ENCODE measurements around the gene TNP1. TPM values are rescaled to one million over a fixed set of nuclear protein-coding genes. Genes with fewer than 3 reads are reported as not detected.

The TNP1 gene
- total RNA-seq, 1 experiment from 2014 or later, result not detected

DNA sequence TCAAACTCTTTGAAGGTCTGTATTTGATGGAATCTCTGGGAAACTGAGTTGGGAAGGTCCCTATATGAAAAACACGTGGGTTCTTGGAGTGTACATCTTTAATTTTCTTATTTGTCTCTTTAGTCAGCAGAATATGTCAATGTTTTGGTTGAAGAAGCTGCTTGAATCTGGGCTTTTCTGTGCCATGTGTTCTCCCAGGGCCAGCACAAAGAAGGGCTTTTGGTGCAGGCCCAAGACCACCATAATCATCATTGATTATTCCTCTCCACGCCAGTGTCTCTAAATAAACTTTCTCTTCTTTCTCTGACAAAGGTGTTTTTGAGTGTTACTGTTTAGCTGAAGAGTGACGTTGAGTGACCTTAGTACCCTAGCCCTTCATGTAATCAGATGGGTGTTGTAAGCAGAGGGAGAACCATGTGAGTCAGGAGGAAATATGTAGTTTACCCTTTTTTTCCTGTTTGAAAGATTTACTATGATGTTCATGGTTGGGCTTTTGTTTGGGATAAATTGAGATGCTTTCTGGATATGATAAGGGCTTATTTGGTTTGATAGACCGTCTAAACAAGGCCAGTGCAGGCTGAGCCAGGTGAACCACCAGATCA is 11.6 kb upstream of the TNP1 start:
- H3K79me2 ChIP-seq (ENCODE audit: insufficient read depth, low read length), result no peaks in the 10 kb centered on the region
- no peaks in the 10 kb centered on the region for H4K20me1 ChIP-seq (ENCODE audit: control insufficient read depth, insufficient read depth, insufficient read length)
- no peak for DNase-seq
- no peak overlapping the region for H2AK5ac ChIP-seq (ENCODE audit: insufficient read length, low read length)
- H3K36me3 Mint-ChIP-seq (ENCODE audit: insufficient read depth in 1 of 3, low read depth in 3 of 3), result peaks cover 0 to 11% (median 6%) of the 10 kb centered on the region in 3 experiments; a peak in 5 of 7 replicates
- H3K23me2 ChIP-seq (ENCODE audit: insufficient read length, low read depth, low read length, poor library complexity, severe bottlenecking), result no peaks in the 10 kb centered on the region
- H3K27me3 Mint-ChIP-seq (ENCODE audit: low read depth), result peaks cover 8% of the 10 kb centered on the region
- no peak overlapping the region for H2AFZ ChIP-seq (ENCODE audit: low read length)
- no peak overlapping the region for H3T11ph ChIP-seq (ENCODE audit: low read length)
- no peak overlapping the region for H3K4ac ChIP-seq (ENCODE audit: low read depth, low read length)
- H2BK12ac ChIP-seq (ENCODE audit: insufficient read length, low read depth, low read length), result no peak overlapping the region
- no peak overlapping the region for H3K4me2 ChIP-seq (ENCODE audit: insufficient read depth, insufficient read length, low read length)
- no peak overlapping the region for H3K27ac ChIP-seq (ENCODE audit: insufficient read length, low read depth, low read length)
- WGBS (ENCODE audit: extremely low coverage, insufficient read length, low lambda C conversion rate), result no CpG with 5 or more reads among the region's 4 CpGs
- H3K27ac Mint-ChIP-seq, result no peak overlapping the region; a peak in 1 of 7 replicates
- no peak overlapping the region for H3K56ac ChIP-seq (ENCODE audit: insufficient read length, low read depth, low read length)
- H3K9me3 ChIP-seq (ENCODE audit: control insufficient read depth, low read depth, low read length), result no peaks in the 10 kb centered on the region
- no peaks in the 10 kb centered on the region for H3K27me3 ChIP-seq (ENCODE audit: insufficient read depth, low read length)
- no peak overlapping the region for H4K5ac ChIP-seq (ENCODE audit: insufficient read length, low read depth, low read length)
- no peaks in the 10 kb centered on the region for H3K79me1 ChIP-seq (ENCODE audit: insufficient read depth, low read depth, low read length, poor library complexity, severe bottlenecking)
- no peaks in the 10 kb centered on the region for H3K4me1 ChIP-seq (ENCODE audit: insufficient read depth, low read length)
- TF ChIP-seq, protein P1, sequence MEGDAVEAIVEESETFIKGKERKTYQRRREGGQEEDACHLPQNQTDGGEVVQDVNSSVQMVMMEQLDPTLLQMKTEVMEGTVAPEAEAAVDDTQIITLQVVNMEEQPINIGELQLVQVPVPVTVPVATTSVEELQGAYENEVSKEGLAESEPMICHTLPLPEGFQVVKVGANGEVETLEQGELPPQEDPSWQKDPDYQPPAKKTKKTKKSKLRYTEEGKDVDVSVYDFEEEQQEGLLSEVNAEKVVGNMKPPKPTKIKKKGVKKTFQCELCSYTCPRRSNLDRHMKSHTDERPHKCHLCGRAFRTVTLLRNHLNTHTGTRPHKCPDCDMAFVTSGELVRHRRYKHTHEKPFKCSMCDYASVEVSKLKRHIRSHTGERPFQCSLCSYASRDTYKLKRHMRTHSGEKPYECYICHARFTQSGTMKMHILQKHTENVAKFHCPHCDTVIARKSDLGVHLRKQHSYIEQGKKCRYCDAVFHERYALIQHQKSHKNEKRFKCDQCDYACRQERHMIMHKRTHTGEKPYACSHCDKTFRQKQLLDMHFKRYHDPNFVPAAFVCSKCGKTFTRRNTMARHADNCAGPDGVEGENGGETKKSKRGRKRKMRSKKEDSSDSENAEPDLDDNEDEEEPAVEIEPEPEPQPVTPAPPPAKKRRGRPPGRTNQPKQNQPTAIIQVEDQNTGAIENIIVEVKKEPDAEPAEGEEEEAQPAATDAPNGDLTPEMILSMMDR (conservative IDR thresholded peaks at IDR 0.05), result no peak
- H2BK120ac ChIP-seq (ENCODE audit: low read depth, low read length, poor library complexity, severe bottlenecking), result no peak overlapping the region
- H3K4me1 Mint-ChIP-seq, result no peaks in the 10 kb centered on the region
- H2BK15ac ChIP-seq (ENCODE audit: low read depth, low read length), result no peak overlapping the region
- H3K14ac ChIP-seq (ENCODE audit: insufficient read depth, low read length), result no peak overlapping the region
- no peak overlapping the region for H4K8ac ChIP-seq (replicated peaks; ENCODE audit: insufficient read length, low read depth, low read length)
- peaks cover 10 to 11% of the 10 kb centered on the region in 2 experiments; a peak in 4 of 5 replicates for H3K9me3 Mint-ChIP-seq
- H3K18ac ChIP-seq (ENCODE audit: insufficient read length, low read depth, low read length), result no peak overlapping the region
- no peak overlapping the region for H4K91ac ChIP-seq (ENCODE audit: insufficient read length, low read depth, low read length)
- H2BK5ac ChIP-seq (ENCODE audit: insufficient read length, low read length), result no peak overlapping the region
- H3K23ac ChIP-seq (ENCODE audit: insufficient read length, low read depth, low read length), result no peak overlapping the region
- no peak overlapping the region for H2BK20ac ChIP-seq (ENCODE audit: low read depth, low read length, poor library complexity, severe bottlenecking)
- no peak overlapping the region for H3K4me3 Mint-ChIP-seq
- no peak overlapping the region for H3K9ac ChIP-seq (ENCODE audit: extremely low read depth, insufficient read length, low read length)

Data from H9 (cell line).